Keratinocyte (primary cell): ENCODE data around the gene NLRC5. TPM values are rescaled to one million over a fixed set of nuclear protein-coding genes. Genes with fewer than 3 reads are reported as not detected.

Experiments
- DNase-seq: peaks from one replicate; pipeline ENCODE4 v3.0.0-alpha.2; 2011; ENCODE audit warnings: low read depth, missing footprints, low spot score
- FAIRE-seq: peaks from 2 replicates; lab custom pipeline; 2011; peaks lifted over from hg19 to GRCh38; lab: Jason Lieb, UNC
- H2AFZ ChIP-seq: 2 replicates; pipeline ENCODE4 v1.6.0; 2012; ENCODE audit warnings: low read length, control low read depth, inconsistent platforms; ENCODE audit not compliant: control insufficient read depth
- H3K27ac ChIP-seq: 2 replicates; pipeline ENCODE4 v1.5.1; 2011; ENCODE audit warnings: low read length; ENCODE audit not compliant: control insufficient read depth, insufficient read depth
- H3K27me3 ChIP-seq: 3 replicates; pipeline ENCODE4 v1.6.0; 2011; ENCODE audit warnings: low read length; ENCODE audit not compliant: control insufficient read depth, insufficient read depth; ENCODE audit errors: extremely low read depth
- H3K36me3 ChIP-seq, 2 experiments: 2 replicates in 1 of 2; 3 replicates in 1 of 2; pipeline ENCODE4 v1.5.1; 2011; ENCODE audit warnings: low read length in 2 of 2, mild to moderate bottlenecking in 1 of 2; ENCODE audit not compliant: control insufficient read depth in 2 of 2, insufficient read depth in 2 of 2; ENCODE audit errors: extremely low read depth in 1 of 2
- H3K4me1 ChIP-seq: 3 replicates; pipeline ENCODE4 v1.5.1; 2011; ENCODE audit warnings: low read length; ENCODE audit not compliant: control insufficient read depth, insufficient read depth; ENCODE audit errors: extremely low read depth
- H3K4me2 ChIP-seq: 3 replicates; pipeline ENCODE4 v1.6.0; 2011; ENCODE audit warnings: low read depth, low read length; ENCODE audit not compliant: control insufficient read depth, insufficient read depth; ENCODE audit errors: extremely low read depth
- H3K4me3 ChIP-seq, 3 experiments: fragments of 200-600 bp in 1 of 3; sonication (generic) in 1 of 3; 2 replicates in 2 of 3; 3 replicates in 1 of 3; pipeline ENCODE4 v1.5.1; 2011 to 2016; ENCODE audit warnings: low read length in 3 of 3, mild to moderate bottlenecking in 3 of 3, control low read depth in 2 of 3, inconsistent platforms in 1 of 3, low read depth in 1 of 3, mixed read lengths in 1 of 3, mixed run types in 1 of 3, moderate library complexity in 1 of 3; ENCODE audit not compliant: control insufficient read depth in 2 of 3, insufficient read depth in 2 of 3; ENCODE audit errors: extremely low read depth in 1 of 3
- H3K79me2 ChIP-seq: 2 replicates; pipeline ENCODE4 v1.6.0; 2012; ENCODE audit warnings: low read length; ENCODE audit not compliant: control insufficient read depth, insufficient read depth
- H3K9ac ChIP-seq: 3 replicates; pipeline ENCODE4 v1.6.0; 2011; ENCODE audit warnings: low read length; ENCODE audit not compliant: control insufficient read depth, insufficient read depth; ENCODE audit errors: extremely low read depth
- H3K9me1 ChIP-seq: 3 replicates; pipeline ENCODE4 v1.6.0; 2011; ENCODE audit warnings: low read length; ENCODE audit not compliant: control insufficient read depth, insufficient read depth; ENCODE audit errors: extremely low read depth
- H3K9me3 ChIP-seq: 2 replicates; pipeline ENCODE4 v1.5.1; 2012; ENCODE audit warnings: low read depth, low read length; ENCODE audit not compliant: control insufficient read depth
- H4K20me1 ChIP-seq: 3 replicates; pipeline ENCODE4 v1.6.0; 2011; ENCODE audit warnings: low read length; ENCODE audit not compliant: control insufficient read depth, insufficient read depth; ENCODE audit errors: extremely low read depth
- CTCF ChIP-seq, 3 experiments: IDR thresholded peaks in 1 of 3; conservative IDR thresholded peaks in 1 of 3; optimal IDR thresholded peaks in 1 of 3; 2 replicates in 2 of 3; 3 replicates in 1 of 3; pipeline versions ENCODE3 to v1.5.1; 2011; ENCODE audit warnings: low read length in 3 of 3, mild to moderate bottlenecking in 3 of 3, moderate library complexity in 2 of 3, control low read depth in 1 of 3, inconsistent platforms in 1 of 3; ENCODE audit not compliant: insufficient read depth in 2 of 3; ENCODE audit errors: extremely low read depth in 1 of 3
- EZH2 ChIP-seq: IDR thresholded peaks from one replicate; pipeline ENCODE4 v1.6.1; 2012; ENCODE audit warnings: inconsistent platforms, mild to moderate bottlenecking, low read length, moderate library complexity
- dilution Hi-C: fragments of 300-500 bp; cut with MboI; formaldehyde crosslinking; loops from one replicate; pipeline ENCODE4 v1.7.0; 2020; ENCODE audit warnings: low sequenced_read_pairs; ENCODE audit not compliant: extremely low pct_ligation_motif_present
- polyA plus RNA-seq, 5 experiments: library from polyadenylated mRNA; depleted of rRNA in 3 of 5; stranded (reverse) in 3 of 5; stranded (forward) in 1 of 5; unstranded in 1 of 5; fragments of >200 nt; gene quantifications; 1 replicate in 1 of 5; 2 replicates in 3 of 5; 3 replicates in 1 of 5; pipeline versions ENCODE4 v1.2.1 to v1.2.3, GENCODE V29; 2011 to 2012; ENCODE audit warnings: missing spikeins in 2 of 5, low read depth in 1 of 5, low replicate concordance in 1 of 5

The NLRC5 gene
- polyA plus RNA-seq, 1 donor (not counting 4 experiments of a cell fraction or from before 2014, with no cell fraction given): 7.8 TPM

- no peaks in the 10 kb centered on the region for H3K27me3 ChIP-seq
- H3K27ac ChIP-seq: no peak overlapping the region
- peaks cover 3% of the 10 kb centered on the region for H3K4me1 ChIP-seq
- no peaks in the 10 kb centered on the region for H3K79me2 ChIP-seq
- DNase-seq (no peak), FAIRE-seq (no peak)
- peaks cover 1 to 4% of the 10 kb centered on the region in 2 experiments for H3K36me3 ChIP-seq
- H3K9ac ChIP-seq: no peak overlapping the region
- H3K4me3 ChIP-seq: no peak overlapping the region
- H2AFZ ChIP-seq: no peak overlapping the region
- TF ChIP-seq EZH2 (no peak), CTCF (optimal IDR thresholded peaks at IDR 0.05 in 1 of 3, IDR thresholded peaks at IDR 0.05 in 1 of 3, conservative IDR thresholded peaks at IDR 0.05 in 1 of 3; ENCODE audit: extremely low read depth in 1 of 3, insufficient read depth in 2 of 3, low read length in 3 of 3) (no peak)
- H4K20me1 ChIP-seq: no peaks in the 10 kb centered on the region
- no peaks in the 10 kb centered on the region for H3K9me1 ChIP-seq
- H3K4me2 ChIP-seq: no peak overlapping the region
- H3K9me3 ChIP-seq: no peaks in the 10 kb centered on the region
- dilution Hi-C loops: no loop called here
Observed at GRCh38 chr16:57012353-57012752, 23.0 kb downstream of the NLRC5 start.

- dilution Hi-C loops: no loop called here
- no peaks in the 10 kb centered on the region for H3K27me3 ChIP-seq
- no peaks in the 10 kb centered on the region for H4K20me1 ChIP-seq
- TF ChIP-seq CTCF (optimal IDR thresholded peaks at IDR 0.05 in 1 of 3, IDR thresholded peaks at IDR 0.05 in 1 of 3, conservative IDR thresholded peaks at IDR 0.05 in 1 of 3; ENCODE audit: extremely low read depth in 1 of 3, insufficient read depth in 2 of 3, low read length in 3 of 3): no peak
- no peak for TF ChIP-seq EZH2
- H3K9ac ChIP-seq: no peak overlapping the region
- H3K9me3 ChIP-seq: no peaks in the 10 kb centered on the region
- no peak overlapping the region for H3K27ac ChIP-seq
- H3K4me3 ChIP-seq: no peak overlapping the region
- no peak overlapping the region for H2AFZ ChIP-seq
- DNase-seq: no peak
- no peaks in the 10 kb centered on the region for H3K79me2 ChIP-seq
- H3K36me3 ChIP-seq: peaks cover 1 to 4% of the 10 kb centered on the region in 2 experiments
- no peak for FAIRE-seq
- peaks cover 3% of the 10 kb centered on the region for H3K4me1 ChIP-seq
- H3K4me2 ChIP-seq: no peak overlapping the region
- H3K9me1 ChIP-seq: no peaks in the 10 kb centered on the region
Observed at GRCh38 chr16:57013229-57013628, 23.9 kb downstream of the NLRC5 start.
